ENCODE measurements around the gene BTBD19. TPM values are rescaled to one million over a fixed set of nuclear protein-coding genes. Genes with fewer than 3 reads are reported as not detected.

BTBD19 gene
- total and polyA plus RNA-seq, 9 of the 15 experiments (the other 6 are each of a cell fraction or from before 2014, with no cell fraction given): 0.22 to 2.0 (median 0.95) TPM

- Histone ChIP-seq H3K9me1 (ENCODE audit: control insufficient read depth, insufficient read depth, low read length) (no peaks in the 10 kb centered on the region), H2AFZ (ENCODE audit: low read depth, low read length) (peak within 1 kb of the TSS; percentile 86), H3K4me1 (replicated peaks in 1 of 2; ENCODE audit: control insufficient read depth in 2 of 2, insufficient read depth in 2 of 2, low read length in 2 of 2) (peaks cover 5 to 17% of the 10 kb centered on the region in 2 experiments; a peak in 3 of 5 replicates), H3K9me3 (replicated peaks; ENCODE audit: control insufficient read depth, insufficient read depth, low read depth, low read length) (no peaks in the 10 kb centered on the region), H3K36me3 (ENCODE audit: control insufficient read depth, insufficient read depth, low read length) (no peaks in the 10 kb centered on the region), H4K20me1 (replicated peaks; ENCODE audit: control insufficient read depth, insufficient read depth, low read length) (no peaks in the 10 kb centered on the region), H3K79me2 (ENCODE audit: control insufficient read depth, insufficient read depth, low read length) (no peaks in the 10 kb centered on the region), H3K9ac (ENCODE audit: insufficient read depth in 1 of 2, low read depth in 2 of 2, low read length in 2 of 2) (peak within 1 kb of the TSS; percentile 58 to 95; a peak in 3 of 4 replicates), H3K4me3 (peak within 1 kb of the TSS; percentile 56), H3K27me3 (ENCODE audit: control insufficient read depth in 2 of 2, insufficient read depth in 2 of 2, low read length in 2 of 2) (no peaks in the 10 kb centered on the region), H3K27ac (ENCODE audit: extremely low read depth, low read depth, low read length) (peak within 1 kb of the TSS; percentile 23; the same call in 1 of the 3 replicates), H3K4me2 (ENCODE audit: insufficient read depth, low read length) (peak within 1 kb of the TSS; percentile 82)
- FAIRE-seq (no peak), DNase-seq (ENCODE audit: extremely low read depth in 1 of 4, low spot score in 3 of 4) (peak; percentile 83 to 95 (median 92)), ATAC-seq (peak; percentile 93)
- CTCF ChIA-PET (ENCODE audit: low intra/inter-chr PET ratio): no interaction called here
- 3% methylated on average over 53 of the region's 72 CpGs for WGBS (ENCODE audit: insufficient coverage, low coverage, missing lambda C conversion rate)
- in situ Hi-C loops (cut with MboI) (loop anchor here (5.0 kb wide), 1 partner anchor 459 kb away; no protein-coding TSS in a partner anchor), intact Hi-C loops (cut with micrococcal nuclease) (no loop called here)
- no TSS peak for BruUV-seq (replicated peaks)
- POLR2A ChIA-PET: interaction anchor here (0.6 to 2.9 kb wide), 17 partner anchors 8 to 665 kb away, joined by 3 to 20 read pairs (median 3); partner anchors contain the start of genes MUTYH and TOE1
- TF ChIP-seq EP400 (IDR thresholded peaks at IDR 0.05): no peak
- no peak for TF ChIP-seq NELFE (IDR thresholded peaks at IDR 0.05; ENCODE audit: insufficient read depth, insufficient read length)
- no peak for TF ChIP-seq MED1 (CRISPR knock-in tag; IDR thresholded peaks at IDR 0.05; ENCODE audit: borderline replicate concordance)
- TF ChIP-seq RUNX1 (IDR thresholded peaks at IDR 0.05; ENCODE audit: low read depth): no peak
- TF ChIP-seq SAFB2 (IDR thresholded peaks at IDR 0.05; ENCODE audit: borderline replicate concordance, low read depth, low read length, severe bottlenecking): no peak
- no peak for TF ChIP-seq CSDE1 (IDR thresholded peaks at IDR 0.05)
- TF ChIP-seq RBM25 (IDR thresholded peaks at IDR 0.05; ENCODE audit: low read depth, low read length, severe bottlenecking): peak; percentile 46
- no peak for TF ChIP-seq FOS (IDR thresholded peaks at IDR 0.05; ENCODE audit: extremely low read depth, insufficient read length)
- 0 out of 2 replicates have a peak, but pooled peaks have one; percentile 42 for TF ChIP-seq ZBTB17 (CRISPR knock-in tag; IDR thresholded peaks at IDR 0.05)
- TF ChIP-seq TFAP4 (CRISPR knock-in tag; IDR thresholded peaks at IDR 0.05; ENCODE audit: borderline replicate concordance): peak; percentile 71; the same call in 1 of the 2 replicates
- TF ChIP-seq VEZF1 (CRISPR knock-in tag; IDR thresholded peaks at IDR 0.05): peak; percentile 69
- peak; percentile 73 for TF ChIP-seq ZNF12 (CRISPR knock-in tag; IDR thresholded peaks at IDR 0.05)
- peak; percentile 50; the same call in 1 of the 2 replicates for TF ChIP-seq SP1 (CRISPR knock-in tag; IDR thresholded peaks at IDR 0.05)
- TF ChIP-seq SMAD4 (CRISPR knock-in tag; conservative IDR thresholded peaks at IDR 0.05): no peak
- peak; percentile 51; the same call in 1 of the 2 replicates for TF ChIP-seq GABPB1 (CRISPR knock-in tag; IDR thresholded peaks at IDR 0.05)
- TF ChIP-seq GATAD2A (IDR thresholded peaks at IDR 0.05): 0 out of 2 replicates have a peak, but pooled peaks have one; percentile 44
- TF ChIP-seq FOXA1 (IDR thresholded peaks at IDR 0.05; ENCODE audit: borderline replicate concordance): no peak
- TF ChIP-seq NKRF (IDR thresholded peaks at IDR 0.05; ENCODE audit: borderline replicate concordance): peak; percentile 22; the same call in 1 of the 2 replicates
Observed at GRCh38 chr1:44842862-44843655, 34.7 kb downstream of the BTBD19 start, which contains the start of gene PTCH2. Gene PTCH2 (minus strand): TSS chr1:44843253. CDS start chr1:44842932, 321 bp downstream.

Data from K562 (cell line).